Breast epithelium (tissue), 3 donors: ENCODE results near the gene BCL2L13.

Experiments used
- CTCF ChIP-seq, 3 donors: fragments of 450-650 bp; IDR thresholded peaks; one replicate each; pipeline ENCODE4 v1.5.1; 2016 to 2017; ENCODE audit warnings: antibody characterized with exemption in 3 of 3, mild to moderate bottlenecking in 3 of 3, moderate library complexity in 3 of 3
- POLR2A ChIP-seq: fragments of 450-650 bp; IDR thresholded peaks from one replicate; pipeline ENCODE4 v1.6.1; 2016; ENCODE audit warnings: antibody characterized with exemption, mild to moderate bottlenecking, moderate library complexity

- TF ChIP-seq CTCF (IDR thresholded peaks at IDR 0.05): no peak
- no peak for TF ChIP-seq POLR2A
These were observed 69.0 kb downstream of the BCL2L13 start for GRCh38 chr22:17707526-17707925.
